Caco-2 (cell line): ENCODE results near the gene CD3G. TPM values are rescaled to one million over a fixed set of nuclear protein-coding genes. Genes with fewer than 3 reads are reported as not detected.

Experiments used
- BruUV-seq: library from RNA; stranded (reverse); fragments of 400-500 nt; replicated peaks from 2 replicates; lab custom pipeline; 2021; lab: Mats Ljungman, UMichigan
- CTCF ChIA-PET: fragments of 300-600 bp; sonication (Branson Sonifier 250); formaldehyde crosslinking; loops from one replicate; lab custom pipeline; 2022; ENCODE audit warnings: antibody characterized with exemption; lab: Charles Lee
- POLR2A ChIA-PET: fragments of 300-600 bp; sonication (Branson Sonifier 250); formaldehyde crosslinking; loops from one replicate; lab custom pipeline; 2022; ENCODE audit warnings: antibody characterized with exemption; lab: Charles Lee
- DNase-seq, 2 experiments: peaks; one replicate each; pipeline versions ENCODE4 v3.0.0 to v3.0.0-alpha.2; 2020 to 2022
- H3K27me3 ChIP-seq: replicated peaks from 2 replicates; pipeline ENCODE4 v1.6.0; 2011; ENCODE audit warnings: low read length; ENCODE audit not compliant: control insufficient read depth, insufficient read depth
- H3K36me3 ChIP-seq: 2 replicates; pipeline ENCODE4 v1.5.1; 2011; ENCODE audit warnings: low read length; ENCODE audit not compliant: control insufficient read depth, insufficient read depth
- H3K4me1 ChIP-seq: fragments of 250-450 bp; sonication (Bioruptor Pico); 2 replicates; pipeline ENCODE4 v1.5.1; 2020; ENCODE audit warnings: mild to moderate bottlenecking
- H3K4me3 ChIP-seq: 2 replicates; pipeline ENCODE4 v1.5.1; 2011; ENCODE audit warnings: low read depth, mild to moderate bottlenecking, control low read depth, low read length
- H3K9me3 ChIP-seq: fragments of 250-450 bp; sonication (Bioruptor Pico); 2 replicates; pipeline ENCODE4 v1.5.1; 2020; ENCODE audit warnings: mild to moderate bottlenecking, moderate library complexity
- H3K27ac Mint-ChIP-seq: one replicate; pipeline ENCODE4 v1.8.0; 2022; ENCODE audit warnings: mixed read lengths; ENCODE audit not compliant: unreplicated experiment
- H3K27me3 Mint-ChIP-seq: one replicate; pipeline ENCODE4 v1.8.0; 2022; ENCODE audit warnings: mixed read lengths; ENCODE audit not compliant: insufficient read depth, unreplicated experiment
- H3K36me3 Mint-ChIP-seq: one replicate; pipeline ENCODE4 v1.8.0; 2022; ENCODE audit warnings: mild to moderate bottlenecking, mixed read lengths; ENCODE audit not compliant: insufficient read depth, unreplicated experiment
- H3K4me1 Mint-ChIP-seq: one replicate; pipeline ENCODE4 v1.8.0; 2022; ENCODE audit warnings: low read depth, mixed read lengths; ENCODE audit not compliant: unreplicated experiment
- H3K4me3 Mint-ChIP-seq: one replicate; pipeline ENCODE4 v1.8.0; 2022; ENCODE audit warnings: mild to moderate bottlenecking, moderate library complexity, mixed read lengths; ENCODE audit not compliant: unreplicated experiment
- H3K9me3 Mint-ChIP-seq: one replicate; pipeline ENCODE4 v1.8.0; 2022; ENCODE audit warnings: mixed read lengths; ENCODE audit not compliant: unreplicated experiment
- CTCF ChIP-seq, 2 experiments: fragments of 200-600 bp in 1 of 2; IDR thresholded peaks; 1 replicate in 1 of 2; 2 replicates in 1 of 2; pipeline versions ENCODE4 v1.5.1 to v1.8.0; 2011 to 2022; ENCODE audit warnings: antibody characterized with exemption in 1 of 2, control low read depth in 1 of 2, inconsistent platforms in 1 of 2, low read depth in 1 of 2, low read length in 1 of 2, mild to moderate bottlenecking in 1 of 2, moderate library complexity in 1 of 2; ENCODE audit not compliant: insufficient read depth in 1 of 2, severe bottlenecking in 1 of 2, unreplicated experiment in 1 of 2
- intact Hi-C: fragments of 100-400 bp; cut with micrococcal nuclease; formaldehyde crosslinking; loops from one replicate; pipeline ENCODE4 v1.10.0; 2022; ENCODE audit not compliant: unreplicated experiment
- total RNA-seq: library from RNA; stranded (reverse); gene quantifications from 2 replicates; pipeline ENCODE4 v1.2.3, GENCODE V29; 2022

The CD3G gene
- total RNA-seq, 1 experiment from 2014 or later, result 0.32 TPM

- peaks cover 6% of the 10 kb centered on the region for H3K36me3 Mint-ChIP-seq
- no peaks in the 10 kb centered on the region for H3K9me3 ChIP-seq
- H3K27ac Mint-ChIP-seq, result no peak overlapping the region
- no peak overlapping the region for H3K4me3 Mint-ChIP-seq
- no peak for DNase-seq
- CTCF ChIA-PET, result interaction anchor here (0.8 kb wide), 1 partner anchor 42 kb away, joined by 3 read pairs; no protein-coding TSS in a partner anchor
- no peaks in the 10 kb centered on the region for H3K27me3 Mint-ChIP-seq
- no peaks in the 10 kb centered on the region for H3K36me3 ChIP-seq
- BruUV-seq, result no TSS peak
- H3K9me3 Mint-ChIP-seq, result peaks cover 15% of the 10 kb centered on the region
- no peak overlapping the region for H3K4me3 ChIP-seq
- H3K4me1 Mint-ChIP-seq, result peaks cover 7% of the 10 kb centered on the region
- intact Hi-C loops, result no loop called here
- TF ChIP-seq CTCF (IDR thresholded peaks at IDR 0.05; ENCODE audit: insufficient read depth in 1 of 2, low read depth in 1 of 2, low read length in 1 of 2, severe bottlenecking in 1 of 2, unreplicated experiment in 1 of 2), result no peak
- POLR2A ChIA-PET, result no interaction called here
- peaks cover 15% of the 10 kb centered on the region for H3K4me1 ChIP-seq
- H3K27me3 ChIP-seq, result no peaks in the 10 kb centered on the region
Observed at GRCh38 chr11:118341261-118341660, 2.9 kb upstream of the CD3G start.

- ChIA-PET CTCF (interaction anchor here (0.7 to 0.8 kb wide), 2 partner anchors 42 to 75 kb away, joined by 3 to 4 read pairs; no protein-coding TSS in a partner anchor), POLR2A (interaction anchor here (0.6 to 0.7 kb wide), 2 partner anchors 9 to 195 kb away, joined by 3 read pairs; no protein-coding TSS in a partner anchor)
- no peak overlapping the region for H3K4me3 ChIP-seq
- intact Hi-C loops, result no loop called here
- H3K4me3 Mint-ChIP-seq, result no peak overlapping the region
- no peak for DNase-seq
- peaks cover 7% of the 10 kb centered on the region for H3K4me1 Mint-ChIP-seq
- H3K4me1 ChIP-seq, result peaks cover 15% of the 10 kb centered on the region
- no TSS peak for BruUV-seq
- no peaks in the 10 kb centered on the region for H3K9me3 ChIP-seq
- no peak overlapping the region for H3K27ac Mint-ChIP-seq
- H3K36me3 ChIP-seq, result no peaks in the 10 kb centered on the region
- no peaks in the 10 kb centered on the region for H3K27me3 ChIP-seq
- H3K36me3 Mint-ChIP-seq, result peaks cover 6% of the 10 kb centered on the region
- H3K27me3 Mint-ChIP-seq, result no peaks in the 10 kb centered on the region
- TF ChIP-seq CTCF (IDR thresholded peaks at IDR 0.05; ENCODE audit: insufficient read depth in 1 of 2, low read depth in 1 of 2, low read length in 1 of 2, severe bottlenecking in 1 of 2, unreplicated experiment in 1 of 2), result no peak
- H3K9me3 Mint-ChIP-seq, result peaks cover 15% of the 10 kb centered on the region
Observed at GRCh38 chr11:118341815-118342489, 2.2 kb upstream of the CD3G start.

GRCh38 chr11:118342503-118343161 is 1.5 kb upstream of the CD3G start, which contains the start of gene CD3D:
Gene CD3D (minus strand): TSS chr11:118342705. CDS start chr11:118342607, 98 bp downstream.
- peaks cover 15% of the 10 kb centered on the region for H3K4me1 ChIP-seq
- H3K27ac Mint-ChIP-seq, result no peak within 1 kb of the TSS
- TF ChIP-seq CTCF (IDR thresholded peaks at IDR 0.05; ENCODE audit: insufficient read depth in 1 of 2, low read depth in 1 of 2, low read length in 1 of 2, severe bottlenecking in 1 of 2, unreplicated experiment in 1 of 2), result no peak
- ChIA-PET CTCF (interaction anchor here (0.7 kb wide), 1 partner anchor 75 kb away, joined by 4 read pairs; no protein-coding TSS in a partner anchor), POLR2A (interaction anchor here (0.5 to 0.7 kb wide), 2 partner anchors 196 to 227 kb away, joined by 3 to 5 read pairs; no protein-coding TSS in a partner anchor)
- no peak within 1 kb of the TSS for H3K4me3 Mint-ChIP-seq
- peaks cover 6% of the 10 kb centered on the region for H3K36me3 Mint-ChIP-seq
- BruUV-seq, result no TSS peak
- no peaks in the 10 kb centered on the region for H3K27me3 ChIP-seq
- no peak for DNase-seq
- no peaks in the 10 kb centered on the region for H3K9me3 ChIP-seq
- H3K27me3 Mint-ChIP-seq, result no peaks in the 10 kb centered on the region
- H3K4me1 Mint-ChIP-seq, result peaks cover 7% of the 10 kb centered on the region
- H3K4me3 ChIP-seq, result no peak within 1 kb of the TSS
- intact Hi-C loops, result no loop called here
- peaks cover 15% of the 10 kb centered on the region for H3K9me3 Mint-ChIP-seq
- H3K36me3 ChIP-seq, result no peaks in the 10 kb centered on the region
